Measurements from ENCODE around the gene PYDC1.
"Not testable (repeated sequence)": the region's sequence is repeated elsewhere in the genome, so short reads cannot be mapped to it uniquely, and the experiment has no call there.

Gene PYDC1

GRCh38 chr16:31221357-31222160, 4.6 kb upstream of the PYDC1 start:
- no peak for DNase-seq

- no peak for DNase-seq
Observed at GRCh38 chr16:31219154-31219741, 2.3 kb upstream of the PYDC1 start.

GRCh38 chr16:31217136-31217530, 198 bp upstream of the PYDC1 start:
- DNase-seq = no peak

- DNase-seq = no peak
Observed at GRCh38 chr16:31215287-31216162, 1.4 kb downstream of the PYDC1 start.

GRCh38 chr16:31214708-31215286, 2.1 kb downstream of the PYDC1 start:
- no peak for DNase-seq

GRCh38 chr16:31213877-31214707, 2.8 kb downstream of the PYDC1 start, which contains the start of gene TRIM72:
Gene TRIM72 (plus strand): TSS chr16:31214119. CDS start chr16:31214739, 620 bp downstream.
- DNase-seq = no peak

- no peak for DNase-seq
Observed at GRCh38 chr16:31213342-31213741, 3.6 kb downstream of the PYDC1 start.

- no peak for DNase-seq
Observed at GRCh38 chr16:31206776-31207175, 10.2 kb downstream of the PYDC1 start.

- DNase-seq = no peak
Observed at GRCh38 chr16:31204871-31205666, 11.9 kb downstream of the PYDC1 start.

- DNase-seq = no peak
Observed at GRCh38 chr16:31202414-31203375, 14.2 kb downstream of the PYDC1 start, which contains the start of gene PYCARD. Gene PYCARD (minus strand): TSS chr16:31202760. CDS start chr16:31202690, 70 bp downstream.

GRCh38 chr16:31201582-31202413, 15.1 kb downstream of the PYDC1 start:
- DNase-seq = no peak

GRCh38 chr16:31200821-31201568, 15.9 kb downstream of the PYDC1 start:
- no peak for DNase-seq

GRCh38 chr16:31200111-31200510, 16.8 kb downstream of the PYDC1 start:
- DNase-seq = not testable (repeated sequence)

- DNase-seq = no peak
Observed at GRCh38 chr16:31199430-31200041, 17.4 kb downstream of the PYDC1 start.

GRCh38 chr16:31198207-31198882, 18.6 kb downstream of the PYDC1 start:
- DNase-seq = no peak

- no peak for DNase-seq
Observed at GRCh38 chr16:31196324-31197088, 20.4 kb downstream of the PYDC1 start.
